H1 (cell line): ENCODE measurements around the gene SLC25A42. TPM values are rescaled to one million over a fixed set of nuclear protein-coding genes. Genes with fewer than 3 reads are reported as not detected.

ENCODE experiments used
- BRCA1 ChIP-seq: IDR thresholded peaks from 2 replicates; pipeline ENCODE4 v1.6.1; 2012; ENCODE audit warnings: low read depth, low read length, improper control_type of control experiment
- CHD1 ChIP-seq: IDR thresholded peaks from 2 replicates; pipeline ENCODE4 v1.6.1; 2012; ENCODE audit warnings: low read depth, low read length, improper control_type of control experiment
- CHD7 ChIP-seq: fragments of 300-600 bp; sonication (generic); IDR thresholded peaks from 2 replicates; pipeline ENCODE4 v1.7.1; 2012; ENCODE audit warnings: low read length, moderate library complexity, mild to moderate bottlenecking, inconsistent platforms; ENCODE audit not compliant: insufficient replicate concordance
- CTCF ChIP-seq, 3 experiments: IDR thresholded peaks; 1 replicate in 2 of 3; 2 replicates in 1 of 3; pipeline versions ENCODE4 v1.5.1 to v1.6.1; 2011; ENCODE audit warnings: low read length in 3 of 3, mild to moderate bottlenecking in 3 of 3, inconsistent platforms in 2 of 3, low read depth in 1 of 3, moderate library complexity in 1 of 3; ENCODE audit not compliant: insufficient read depth in 1 of 3; ENCODE audit errors: control extremely low read depth in 1 of 3
- GTF2F1 ChIP-seq: IDR thresholded peaks from 2 replicates; pipeline ENCODE4 v1.6.1; 2012; ENCODE audit warnings: low read depth, low read length, improper control_type of control experiment, borderline replicate concordance
- POLR2A ChIP-seq, 2 experiments: IDR thresholded peaks; 1 replicate in 1 of 2; 2 replicates in 1 of 2; pipeline ENCODE4 v1.6.1; 2011; ENCODE audit warnings: low read depth in 2 of 2, low read length in 2 of 2, mild to moderate bottlenecking in 2 of 2; ENCODE audit errors: control extremely low read depth in 1 of 2
- POLR2AphosphoS5 ChIP-seq: IDR thresholded peaks from 2 replicates; pipeline ENCODE4 v1.6.1; 2011; ENCODE audit warnings: low read depth, low read length
- RAD21 ChIP-seq, 2 experiments: IDR thresholded peaks in 1 of 2; conservative IDR thresholded peaks in 1 of 2; 2 replicates each; pipeline ENCODE4 v1.6.1; 2011; ENCODE audit warnings: low read depth in 2 of 2, low read length in 2 of 2, improper control_type of control experiment in 1 of 2, inconsistent platforms in 1 of 2, mild to moderate bottlenecking in 1 of 2, moderate library complexity in 1 of 2
- TAF7 ChIP-seq: optimal IDR thresholded peaks from 2 replicates; pipeline ENCODE3; 2011; ENCODE audit warnings: low read depth, mild to moderate bottlenecking, inconsistent platforms, low read length, moderate library complexity, borderline replicate concordance
- polyA plus RNA-seq, 7 experiments: library from polyadenylated mRNA; depleted of rRNA in 3 of 7; stranded (reverse) in 5 of 7; unstranded in 2 of 7; fragments of >200 nt in 5 of 7; fragments of 200-250 nt in 2 of 7; gene quantifications; 1 replicate in 5 of 7; 2 replicates in 1 of 7; 4 replicates in 1 of 7; pipeline versions ENCODE4 v1.2.1 to v1.2.3, GENCODE V29; 2011 to 2013; ENCODE audit warnings: missing spikeins in 2 of 7, mixed read lengths in 2 of 7
- total RNA-seq: library from RNA; stranded (reverse); fragmentation: NEBNext Ultra II Directional; extraction: Animal tissue kit (Norgen Biotek cat#: 25700); gene quantifications from 2 replicates; pipeline ENCODE4 v1.2.1, GENCODE V29; 2021

The SLC25A42 gene
- total and polyA plus RNA-seq, 2 of the 8 experiments (the other 6 are each of a cell fraction or from before 2014, with no cell fraction given): 5.9 to 6.2 TPM

- TF ChIP-seq CHD7: no peak
- TF ChIP-seq RAD21 (IDR thresholded peaks at IDR 0.05 in 1 of 2, conservative IDR thresholded peaks at IDR 0.05 in 1 of 2; ENCODE audit: low read depth in 2 of 2, low read length in 2 of 2): no peak
- no peak for TF ChIP-seq POLR2AphosphoS5
- TF ChIP-seq CTCF (IDR thresholded peaks at IDR 0.05; ENCODE audit: control extremely low read depth in 1 of 3, insufficient read depth in 1 of 3, low read depth in 1 of 3, low read length in 3 of 3): no peak
- no peak for TF ChIP-seq CHD1
- TF ChIP-seq POLR2A (IDR thresholded peaks at IDR 0.05; ENCODE audit: control extremely low read depth in 1 of 2, low read depth in 2 of 2, low read length in 2 of 2): no peak
- TF ChIP-seq GTF2F1: no peak
- no peak for TF ChIP-seq BRCA1
- no peak for TF ChIP-seq TAF7
These were observed 31.9 kb downstream of the SLC25A42 start (continued) for GRCh38 chr19:19095691-19096090.
